Peyer's patch (tissue), 4 donors: ENCODE measurements around the gene STAG1. TPM values are rescaled to one million over a fixed set of nuclear protein-coding genes. Genes with fewer than 3 reads are reported as not detected.

Experiments
- DNase-seq, 3 donors: peaks; one replicate each; pipeline ENCODE4 v3.0.0-alpha.2; 2017 to 2019
- H3K27ac ChIP-seq, 4 donors: fragments of 200-600 bp; sonication (generic); one replicate each; pipeline ENCODE4 v1.5.1; 2016 to 2019
- H3K27me3 ChIP-seq, 2 donors: fragments of 200-600 bp; sonication (generic); one replicate each; pipeline ENCODE4 v1.5.1; 2019
- H3K36me3 ChIP-seq, 3 donors: fragments of 200-600 bp; sonication (generic); one replicate each; pipeline ENCODE4 v1.5.1; 2016 to 2019
- H3K4me1 ChIP-seq, 4 donors: fragments of 200-600 bp; sonication (generic); one replicate each; pipeline ENCODE4 v1.5.1; 2016 to 2019
- H3K4me3 ChIP-seq, 4 donors: fragments of 200-600 bp; sonication (generic); 1 replicate in 3 of 4; 2 replicates in 1 of 4; pipeline ENCODE4 v1.5.1; 2016 to 2019; ENCODE audit warnings: mild to moderate bottlenecking in 1 of 4
- H3K9me3 ChIP-seq, 4 donors: fragments of 200-600 bp; sonication (generic); one replicate each; pipeline ENCODE4 v1.5.1; 2016 to 2019; ENCODE audit warnings: mild to moderate bottlenecking in 1 of 4
- POLR2A ChIP-seq, 2 donors: fragments of 450-650 bp; IDR thresholded peaks; one replicate each; pipeline ENCODE4 v1.5.1; 2017; ENCODE audit warnings: antibody characterized with exemption in 2 of 2, mild to moderate bottlenecking in 2 of 2, moderate library complexity in 2 of 2
- total RNA-seq, 4 donors: library from RNA; depleted of rRNA; stranded (reverse); fragments of >200 nt; gene quantifications; one replicate each; pipeline ENCODE4 v1.1.0, GENCODE V29; 2016
- TF ChIP-seq, protein P1 (sequence below), 6 experiments: fragments of 450-650 bp in 4 of 6; fragments of 200-600 bp in 2 of 6; sonication (generic) in 1 of 6; IDR thresholded peaks; one replicate each; pipeline ENCODE4 v1.5.1; 2017 to 2019; ENCODE audit warnings: antibody characterized with exemption in 6 of 6, mild to moderate bottlenecking in 3 of 6, moderate library complexity in 1 of 6

The STAG1 gene
- total RNA-seq, 4 donors from 2014 or later: 22.6 to 91.6 (median 35.2) TPM

DNA sequence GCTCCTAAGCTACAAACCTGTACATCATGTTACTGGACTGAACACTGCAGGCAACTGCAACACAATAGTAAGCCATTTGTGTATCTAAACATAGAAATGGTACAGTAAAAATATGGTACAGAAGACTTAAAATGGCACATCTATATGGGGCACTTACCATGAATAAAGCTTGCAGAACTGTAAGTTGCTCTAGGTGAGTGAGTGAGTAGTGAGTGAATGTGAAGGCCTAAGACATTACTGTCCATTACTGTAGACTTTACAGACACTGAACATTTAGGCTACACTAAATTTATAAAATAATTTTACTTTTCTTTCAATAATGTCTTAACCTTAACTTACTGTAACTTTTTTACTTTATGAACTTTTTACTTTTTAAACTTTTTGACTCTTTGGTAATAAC lies 76.2 kb downstream of the STAG1 start:
- Histone ChIP-seq H3K36me3 (no peaks in the 10 kb centered on the region), H3K4me1 (peaks cover 0 to 6% (median 0%) of the 10 kb centered on the region in 4 donors), H3K27ac (no peak overlapping the region), H3K27me3 (no peaks in the 10 kb centered on the region), H3K9me3 (no peaks in the 10 kb centered on the region), H3K4me3 (no peak overlapping the region)
- no peak for DNase-seq
- TF ChIP-seq, protein P1, sequence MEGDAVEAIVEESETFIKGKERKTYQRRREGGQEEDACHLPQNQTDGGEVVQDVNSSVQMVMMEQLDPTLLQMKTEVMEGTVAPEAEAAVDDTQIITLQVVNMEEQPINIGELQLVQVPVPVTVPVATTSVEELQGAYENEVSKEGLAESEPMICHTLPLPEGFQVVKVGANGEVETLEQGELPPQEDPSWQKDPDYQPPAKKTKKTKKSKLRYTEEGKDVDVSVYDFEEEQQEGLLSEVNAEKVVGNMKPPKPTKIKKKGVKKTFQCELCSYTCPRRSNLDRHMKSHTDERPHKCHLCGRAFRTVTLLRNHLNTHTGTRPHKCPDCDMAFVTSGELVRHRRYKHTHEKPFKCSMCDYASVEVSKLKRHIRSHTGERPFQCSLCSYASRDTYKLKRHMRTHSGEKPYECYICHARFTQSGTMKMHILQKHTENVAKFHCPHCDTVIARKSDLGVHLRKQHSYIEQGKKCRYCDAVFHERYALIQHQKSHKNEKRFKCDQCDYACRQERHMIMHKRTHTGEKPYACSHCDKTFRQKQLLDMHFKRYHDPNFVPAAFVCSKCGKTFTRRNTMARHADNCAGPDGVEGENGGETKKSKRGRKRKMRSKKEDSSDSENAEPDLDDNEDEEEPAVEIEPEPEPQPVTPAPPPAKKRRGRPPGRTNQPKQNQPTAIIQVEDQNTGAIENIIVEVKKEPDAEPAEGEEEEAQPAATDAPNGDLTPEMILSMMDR (IDR thresholded peaks at IDR 0.05): no peak
- no peak for TF ChIP-seq POLR2A (IDR thresholded peaks at IDR 0.05)

DNA sequence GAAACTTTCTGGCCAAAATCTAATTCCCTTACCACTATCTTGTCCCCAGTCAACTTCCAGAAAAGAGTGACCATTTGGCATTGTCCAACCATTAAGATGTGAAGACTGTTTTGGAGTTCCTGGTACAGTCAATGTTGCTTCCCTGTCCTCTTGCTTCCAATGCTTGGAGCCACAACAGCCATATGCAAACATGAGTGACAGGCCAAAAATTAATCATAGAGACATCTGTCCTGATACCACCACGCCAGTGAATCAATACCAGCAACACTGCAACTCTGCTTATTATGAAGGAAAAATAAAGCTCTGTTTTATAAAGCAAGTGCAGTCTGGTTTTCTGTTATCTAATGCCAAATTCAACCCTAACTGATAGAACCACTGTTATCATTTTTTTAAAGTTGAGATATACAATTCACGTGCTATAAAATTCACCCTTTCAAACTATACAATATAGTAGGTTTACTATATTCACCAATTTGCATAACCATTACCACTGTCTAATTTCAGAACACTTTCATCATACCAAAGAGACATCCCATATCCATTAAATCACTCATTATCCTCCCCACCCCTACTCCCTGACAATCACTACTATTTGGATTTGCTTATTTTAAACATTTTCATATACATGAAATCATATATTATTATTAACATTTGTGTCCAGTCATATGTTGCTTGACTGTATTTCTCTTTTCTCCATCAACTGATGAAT lies 76.9 kb downstream of the STAG1 start:
- Histone ChIP-seq H3K27ac (no peak overlapping the region), H3K4me1 (peaks cover 0 to 6% (median 0%) of the 10 kb centered on the region in 4 donors), H3K4me3 (no peak overlapping the region), H3K9me3 (no peaks in the 10 kb centered on the region), H3K36me3 (no peaks in the 10 kb centered on the region), H3K27me3 (no peaks in the 10 kb centered on the region)
- no peak for DNase-seq
- TF ChIP-seq, protein P1 (IDR thresholded peaks at IDR 0.05): no peak

DNA sequence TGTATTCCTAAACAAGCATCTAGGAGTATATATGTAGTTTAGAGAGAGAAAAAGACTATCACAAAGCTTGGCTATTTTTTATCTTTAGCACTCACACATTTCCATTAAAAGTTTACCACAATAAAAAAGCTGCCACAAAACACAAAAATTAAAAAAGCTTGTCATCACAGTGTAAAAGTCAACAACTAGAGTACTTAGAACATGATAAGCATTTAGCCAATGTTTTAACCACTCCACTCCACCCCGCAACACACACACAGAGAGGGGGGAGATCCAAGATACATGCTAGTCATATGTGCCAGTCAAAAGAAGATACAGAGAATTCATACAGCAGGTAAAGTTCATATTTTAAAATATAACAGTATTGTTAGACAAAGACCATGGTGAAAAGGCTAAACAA lies 79.7 kb downstream of the STAG1 start:
- no peak overlapping the region for H3K4me3 ChIP-seq
- no peaks in the 10 kb centered on the region for H3K9me3 ChIP-seq
- TF ChIP-seq, protein P1 (IDR thresholded peaks at IDR 0.05): no peak
- no peak for TF ChIP-seq POLR2A (IDR thresholded peaks at IDR 0.05)
- H3K27me3 ChIP-seq: no peaks in the 10 kb centered on the region
- H3K4me1 ChIP-seq: peaks cover 0 to 6% (median 0%) of the 10 kb centered on the region in 4 donors
- DNase-seq: no peak
- H3K27ac ChIP-seq: no peak overlapping the region
- no peaks in the 10 kb centered on the region for H3K36me3 ChIP-seq

DNA sequence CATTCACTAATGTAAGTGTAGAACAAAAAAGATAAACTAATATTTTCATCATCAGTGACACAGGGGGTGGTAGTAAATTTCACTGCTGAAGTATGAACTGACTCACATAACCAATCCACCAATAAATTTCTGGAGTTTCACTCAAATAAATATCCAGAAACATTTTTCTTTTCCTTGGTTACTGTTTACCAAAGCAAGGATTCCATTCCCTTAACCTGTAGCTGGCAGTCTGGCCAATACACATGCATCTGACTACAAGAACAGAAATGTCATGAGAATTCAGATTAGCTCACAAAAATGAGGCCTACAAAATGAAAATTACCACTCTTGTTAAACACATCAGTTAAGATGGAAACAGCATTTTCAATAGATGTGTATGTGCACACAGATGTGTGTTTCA lies 80.3 kb downstream of the STAG1 start:
- Histone ChIP-seq H3K9me3 (no peaks in the 10 kb centered on the region), H3K36me3 (no peaks in the 10 kb centered on the region), H3K4me1 (peaks cover 0 to 6% (median 0%) of the 10 kb centered on the region in 4 donors), H3K27ac (no peak overlapping the region), H3K27me3 (no peaks in the 10 kb centered on the region), H3K4me3 (no peak overlapping the region)
- no peak for DNase-seq
- no peak for TF ChIP-seq POLR2A (IDR thresholded peaks at IDR 0.05)
- TF ChIP-seq, protein P1 (IDR thresholded peaks at IDR 0.05): no peak

DNA sequence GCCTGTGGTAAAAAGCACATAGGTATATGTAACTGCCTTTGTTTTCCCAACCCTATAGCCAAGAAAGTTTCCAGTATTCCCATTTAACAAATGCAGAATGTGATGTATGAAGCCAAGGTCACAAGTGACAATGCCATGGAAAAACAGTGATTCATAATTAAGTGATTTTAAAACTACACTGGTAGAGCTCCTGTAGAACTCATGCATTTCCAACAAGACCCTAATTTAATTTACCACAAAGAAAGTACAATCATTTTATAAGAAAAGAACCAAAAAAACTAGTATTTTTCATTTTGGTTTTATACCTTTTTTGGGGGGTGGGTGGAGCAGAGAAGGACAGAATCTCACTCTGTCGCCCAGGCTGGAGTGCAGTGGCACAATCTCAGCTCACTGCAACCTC lies 82.0 kb downstream of the STAG1 start:
- Histone ChIP-seq H3K27me3 (no peaks in the 10 kb centered on the region), H3K36me3 (no peaks in the 10 kb centered on the region), H3K27ac (no peak overlapping the region), H3K4me1 (peaks cover 0 to 6% (median 0%) of the 10 kb centered on the region in 4 donors), H3K9me3 (no peaks in the 10 kb centered on the region), H3K4me3 (no peak overlapping the region)
- no peak for DNase-seq
- TF ChIP-seq, protein P1 (IDR thresholded peaks at IDR 0.05): no peak
- no peak for TF ChIP-seq POLR2A (IDR thresholded peaks at IDR 0.05)
